A172 (cell line): Measurements from ENCODE around the gene ZBTB22. TPM values are rescaled to one million over a fixed set of nuclear protein-coding genes. Genes with fewer than 3 reads are reported as not detected.
"Not testable (repeated sequence)": the region's sequence is repeated elsewhere in the genome, so short reads cannot be mapped to it uniquely, and the experiment has no call there.

Experiments used
- DNase-seq: peaks from one replicate; pipeline ENCODE4 v3.0.0-alpha.2; 2015; ENCODE audit warnings: low spot score
- total RNA-seq: library from RNA; depleted of rRNA; stranded (reverse); fragments of >200 nt; shearing (Covaris generic); gene quantifications from 2 replicates; pipeline ENCODE4 v1.2.3, GENCODE V29; 2014; rRNA removed

The ZBTB22 gene
- total RNA-seq, 1 experiment from 2014 or later: 7.6 TPM

- peak; percentile 57 for DNase-seq
These were observed 37.5 kb downstream of the ZBTB22 start for GRCh38 chr6:33279971-33280511.

GRCh38 chr6:33279257-33279695 lies 38.3 kb downstream of the ZBTB22 start:
- no peak for DNase-seq

GRCh38 chr6:33278810-33279209 lies 38.7 kb downstream of the ZBTB22 start:
- DNase-seq: no peak

- no peak for DNase-seq
These were observed 39.2 kb downstream of the ZBTB22 start for GRCh38 chr6:33278392-33278741.

GRCh38 chr6:33277663-33278391 lies 39.7 kb downstream of the ZBTB22 start:
- no peak for DNase-seq

GRCh38 chr6:33276864-33277662 lies 40.5 kb downstream of the ZBTB22 start, which contains the start of gene B3GALT4:
TSS of gene B3GALT4 (plus strand) at chr6:33277123. CDS start at chr6:33277420, 297 bp downstream.
- DNase-seq: no peak

GRCh38 chr6:33276581-33276863 lies 41.0 kb downstream of the ZBTB22 start:
- no peak for DNase-seq

GRCh38 chr6:33275795-33276580 lies 41.6 kb downstream of the ZBTB22 start:
- DNase-seq: not testable (repeated sequence)

GRCh38 chr6:33273924-33274902 lies 43.3 kb downstream of the ZBTB22 start:
- DNase-seq: no peak

GRCh38 chr6:33273129-33273923 lies 44.2 kb downstream of the ZBTB22 start:
- no peak for DNase-seq

- DNase-seq: no peak
These were observed 45.0 kb downstream of the ZBTB22 start for GRCh38 chr6:33272275-33273128.

GRCh38 chr6:33271468-33272274 lies 45.9 kb downstream of the ZBTB22 start, which contains the start of the genes RPS18 and VPS52:
TSS of gene RPS18 (plus strand) at chr6:33272075. CDS start at chr6:33272120, 45 bp downstream.
TSS of gene VPS52 (minus strand) at chr6:33271876. CDS start at chr6:33271675, 201 bp downstream.
- DNase-seq: peak; percentile 98

- DNase-seq: no peak
These were observed 46.5 kb downstream of the ZBTB22 start for GRCh38 chr6:33271117-33271467.

Other genes with a start within 250 kb of the ZBTB22 start
- gene HLA-DPA1, start 244.1 kb downstream of the ZBTB22 start, total RNA-seq: 0.31 and 0.34 TPM in 2 replicates
- gene HLA-DPB1, start 241.8 kb downstream of the ZBTB22 start, total RNA-seq: 0.10 TPM in 1 of 2 replicates, not detected in the other
- 0.79 and 1.7 TPM in 2 replicates for gene COL11A2, start 125.3 kb downstream of the ZBTB22 start, total RNA-seq
- gene RXRB, start 117.1 kb downstream of the ZBTB22 start, total RNA-seq: 14.1 and 20.4 TPM in 2 replicates
- 77.7 and 120 TPM in 2 replicates for gene SLC39A7, start 116.9 kb downstream of the ZBTB22 start, total RNA-seq
- 0.19 TPM in 1 of 2 replicates, not detected in the other for gene HSD17B8, start 113.1 kb downstream of the ZBTB22 start, total RNA-seq
- 16.2 and 19.7 TPM in 2 replicates for gene RING1, start 109.2 kb downstream of the ZBTB22 start, total RNA-seq
- 23.2 and 34.3 TPM in 2 replicates for gene VPS52, start 45.9 kb downstream of the ZBTB22 start, total RNA-seq
- 2,019 and 2,446 TPM in 2 replicates for gene RPS18, start 45.7 kb downstream of the ZBTB22 start, total RNA-seq
- gene B3GALT4, start 40.6 kb downstream of the ZBTB22 start, total RNA-seq: 0.07 TPM in 2 replicates
- 77.9 and 95.4 TPM in 2 replicates for gene WDR46, start 28.5 kb downstream of the ZBTB22 start, total RNA-seq
- 85.3 and 93.7 TPM in 2 replicates for gene PFDN6, start 28.1 kb downstream of the ZBTB22 start, total RNA-seq
- gene RGL2, start 18.8 kb downstream of the ZBTB22 start, total RNA-seq: 17.7 and 18.3 TPM in 2 replicates
- gene TAPBP, start 3.7 kb downstream of the ZBTB22 start, total RNA-seq: 59.4 and 61.6 TPM in 2 replicates
- 56.2 and 60.0 TPM in 2 replicates for gene DAXX, start 5.2 kb upstream of the ZBTB22 start, total RNA-seq
- gene KIFC1, start 74.1 kb upstream of the ZBTB22 start, total RNA-seq: 53.2 and 55.6 TPM in 2 replicates
- 36.0 and 40.8 TPM in 2 replicates for gene PHF1, start 93.3 kb upstream of the ZBTB22 start, total RNA-seq
- gene CUTA, start 100.4 kb upstream of the ZBTB22 start, total RNA-seq: 298 and 347 TPM in 2 replicates
- 1.8 and 2.5 TPM in 2 replicates for gene SYNGAP1, start 102.3 kb upstream of the ZBTB22 start, total RNA-seq
- 5.3 and 7.4 TPM in 2 replicates for gene ZBTB9, start 136.8 kb upstream of the ZBTB22 start, total RNA-seq